GM23248 (cell line): Measurements from ENCODE around the gene LATS2. TPM values are rescaled to one million over a fixed set of nuclear protein-coding genes. Genes with fewer than 3 reads are reported as not detected.
A peak's percentile ranks its signal among the peaks of the same experiment; 100 is the strongest.

Experiments used
- DNase-seq: peaks from one replicate; pipeline ENCODE4 v3.0.0-alpha.2; 2015
- H2AFZ ChIP-seq: fragments of 200-600 bp; sonication (generic); 2 replicates; pipeline ENCODE4 v1.6.1; 2016; ENCODE audit warnings: antibody characterized with exemption
- H3F3A ChIP-seq: fragments of 200-600 bp; sonication (generic); 2 replicates; pipeline ENCODE4 v1.6.1; 2016; ENCODE audit warnings: mild to moderate bottlenecking, antibody characterized with exemption, mixed run types; ENCODE audit not compliant: insufficient read depth
- H3K27ac ChIP-seq: fragments of 200-600 bp; sonication (generic); 2 replicates; pipeline ENCODE4 v1.5.1; 2016; ENCODE audit warnings: mild to moderate bottlenecking
- H3K27me3 ChIP-seq: fragments of 200-600 bp; sonication (generic); replicated peaks from 2 replicates; pipeline ENCODE4 v1.6.1; 2016; ENCODE audit warnings: mild to moderate bottlenecking; ENCODE audit not compliant: insufficient read depth
- H3K36me3 ChIP-seq: fragments of 200-600 bp; sonication (generic); 2 replicates; pipeline ENCODE4 v1.6.1; 2016; ENCODE audit warnings: low read depth, mild to moderate bottlenecking
- H3K4me1 ChIP-seq: fragments of 200-600 bp; sonication (generic); 2 replicates; pipeline ENCODE4 v1.6.1; 2016; ENCODE audit warnings: mild to moderate bottlenecking; ENCODE audit not compliant: insufficient read depth
- H3K4me2 ChIP-seq: fragments of 200-600 bp; sonication (generic); one replicate; pipeline ENCODE4 v1.6.1; 2016; ENCODE audit warnings: mild to moderate bottlenecking; ENCODE audit not compliant: unreplicated experiment
- H3K4me3 ChIP-seq: fragments of 200-600 bp; sonication (generic); 2 replicates; pipeline ENCODE4 v1.5.1; 2016; ENCODE audit warnings: mild to moderate bottlenecking
- H3K79me2 ChIP-seq: fragments of 200-600 bp; sonication (generic); 2 replicates; pipeline ENCODE4 v1.6.1; 2016; ENCODE audit warnings: mild to moderate bottlenecking; ENCODE audit not compliant: insufficient read depth
- H3K9ac ChIP-seq: fragments of 200-600 bp; sonication (generic); 2 replicates; pipeline ENCODE4 v1.6.1; 2016; ENCODE audit warnings: mild to moderate bottlenecking
- H3K9me2 ChIP-seq: fragments of 200-600 bp; sonication (generic); 2 replicates; pipeline ENCODE4 v1.6.1; 2016; ENCODE audit warnings: mixed run types, mild to moderate bottlenecking, moderate library complexity; ENCODE audit not compliant: insufficient read depth
- H3K9me3 ChIP-seq: fragments of 200-600 bp; sonication (generic); one replicate; pipeline ENCODE4 v1.6.1; 2017; ENCODE audit warnings: low read depth
- H4K20me1 ChIP-seq: fragments of 200-600 bp; sonication (generic); 2 replicates; pipeline ENCODE4 v1.6.0; 2016; ENCODE audit not compliant: insufficient read depth
- EZH2 ChIP-seq: fragments of 200-600 bp; sonication (generic); IDR thresholded peaks from 2 replicates; pipeline ENCODE4 v1.6.1; 2018; ENCODE audit warnings: antibody characterized with exemption, mild to moderate bottlenecking; ENCODE audit not compliant: insufficient read depth, poor library complexity, severe bottlenecking
- EZH2phosphoT487 ChIP-seq: fragments of 200-600 bp; sonication (generic); IDR thresholded peaks from 2 replicates; pipeline ENCODE4 v1.6.1; 2018; ENCODE audit warnings: antibody characterized with exemption, moderate library complexity, mild to moderate bottlenecking, low read depth; ENCODE audit not compliant: insufficient read depth
- whole genome bisulfite sequencing, 2 experiments: methylation state at CpG; one replicate each; pipeline ENCODE4 v1.1.6; 2015 to 2017; ENCODE audit warnings: low lambda C conversion rate in 2 of 2, low coverage in 1 of 2; ENCODE audit errors: missing lambda C conversion rate in 2 of 2; 5-methylcytosine and 5-hydroxymethylcytosine counted together
- in situ Hi-C: fragments of 300-500 bp; cut with MboI; formaldehyde crosslinking; loops from 2 replicates; pipeline ENCODE4 v1.15.0; 2020
- polyA plus RNA-seq: library from polyadenylated mRNA; unstranded; fragments of >200 nt; fragmentation: Nextera tagmentation; extraction: Ambion mirVana; gene quantifications from 2 replicates; pipeline ENCODE4 v1.2.1, GENCODE V29; 2016
- total RNA-seq: library from RNA; depleted of rRNA; stranded (reverse); fragments of >200 nt; shearing (Covaris generic); gene quantifications from 2 replicates; pipeline ENCODE4 v1.2.3, GENCODE V29; 2014

LATS2 gene
- total and polyA plus RNA-seq, 2 experiments from 2014 or later: 11.8 to 23.0 TPM

GRCh38 chr13:21089830-21090229 lies 28.4 kb upstream of the LATS2 start:
- Histone ChIP-seq H3K27me3 (no peaks in the 10 kb centered on the region), H2AFZ (no peak overlapping the region), H3K9me3 (no peaks in the 10 kb centered on the region), H3K4me3 (no peak overlapping the region), H3K9me2 (no peaks in the 10 kb centered on the region), H3K9ac (no peak overlapping the region), H3K79me2 (no peaks in the 10 kb centered on the region), H3F3A (no peaks in the 10 kb centered on the region), H3K4me2 (no peak overlapping the region), H3K36me3 (no peaks in the 10 kb centered on the region), H4K20me1 (no peaks in the 10 kb centered on the region), H3K4me1 (no peaks in the 10 kb centered on the region), H3K27ac (no peak overlapping the region)
- 88 to 89% methylated on average over 3 of the region's 3 CpGs for WGBS, 2 experiments
- no peak for DNase-seq
- no peak for TF ChIP-seq EZH2phosphoT487
- TF ChIP-seq EZH2: no peak
- in situ Hi-C loops: no loop called here

- Histone ChIP-seq H3K4me2 (no peak overlapping the region), H3K4me1 (no peaks in the 10 kb centered on the region), H3K27me3 (no peaks in the 10 kb centered on the region), H2AFZ (no peak overlapping the region), H3K4me3 (no peak overlapping the region), H3K9me2 (no peaks in the 10 kb centered on the region), H3K9ac (no peak overlapping the region), H3K9me3 (no peaks in the 10 kb centered on the region), H3K79me2 (no peaks in the 10 kb centered on the region), H3F3A (no peaks in the 10 kb centered on the region), H4K20me1 (no peaks in the 10 kb centered on the region), H3K36me3 (no peaks in the 10 kb centered on the region), H3K27ac (no peak overlapping the region)
- 63 to 73% methylated on average over 1 of the region's 1 CpG for WGBS, 2 experiments
- no peak for DNase-seq
- in situ Hi-C loops: no loop called here
- TF ChIP-seq EZH2phosphoT487 (no peak), EZH2 (no peak)
These were observed 27.1 kb upstream of the LATS2 start for GRCh38 chr13:21088534-21088933.

- in situ Hi-C loops: no loop called here
- Histone ChIP-seq H3F3A (no peaks in the 10 kb centered on the region), H2AFZ (no peak overlapping the region), H3K4me1 (no peaks in the 10 kb centered on the region), H3K27me3 (no peaks in the 10 kb centered on the region), H3K4me3 (no peak overlapping the region), H3K36me3 (no peaks in the 10 kb centered on the region), H3K27ac (no peak overlapping the region), H3K79me2 (no peaks in the 10 kb centered on the region), H3K4me2 (no peak overlapping the region), H4K20me1 (no peaks in the 10 kb centered on the region), H3K9ac (no peak overlapping the region), H3K9me3 (no peaks in the 10 kb centered on the region), H3K9me2 (no peaks in the 10 kb centered on the region)
- TF ChIP-seq EZH2phosphoT487 (no peak), EZH2 (no peak)
- 87 to 91% methylated on average over 2 of the region's 2 CpGs for WGBS, 2 experiments
- DNase-seq: no peak
These were observed 25.5 kb upstream of the LATS2 start for GRCh38 chr13:21086929-21087328.

GRCh38 chr13:21081926-21082325 lies 20.5 kb upstream of the LATS2 start:
- no peak overlapping the region for H3K27ac ChIP-seq
- no peaks in the 10 kb centered on the region for H3K27me3 ChIP-seq
- peaks cover 27% of the 10 kb centered on the region for H3F3A ChIP-seq
- no peak for TF ChIP-seq EZH2phosphoT487
- TF ChIP-seq EZH2: no peak
- no peaks in the 10 kb centered on the region for H3K36me3 ChIP-seq
- H3K4me1 ChIP-seq: peaks cover 25% of the 10 kb centered on the region
- no peak overlapping the region for H3K9ac ChIP-seq
- no peak overlapping the region for H3K4me3 ChIP-seq
- H4K20me1 ChIP-seq: no peaks in the 10 kb centered on the region
- no peak overlapping the region for H2AFZ ChIP-seq
- no peaks in the 10 kb centered on the region for H3K79me2 ChIP-seq
- no peaks in the 10 kb centered on the region for H3K9me2 ChIP-seq
- H3K9me3 ChIP-seq: no peaks in the 10 kb centered on the region
- H3K4me2 ChIP-seq: no peak overlapping the region
- in situ Hi-C loops: no loop called here
- 90 to 93% methylated on average over 7 of the region's 7 CpGs for WGBS, 2 experiments
- no peak for DNase-seq

GRCh38 chr13:21080593-21080891 lies 19.2 kb upstream of the LATS2 start:
- TF ChIP-seq EZH2 (no peak), EZH2phosphoT487 (no peak)
- WGBS, 2 experiments: 90 to 91% methylated on average over 3 of the region's 3 CpGs

More at GRCh38 chr13:21080593-21080891, 19.2 kb upstream of the LATS2 start:
- peak overlapping the region; percentile 68 for H3K4me3 ChIP-seq
- peaks cover 25% of the 10 kb centered on the region for H3K4me1 ChIP-seq
- peaks cover 27% of the 10 kb centered on the region for H3F3A ChIP-seq
- H3K27ac ChIP-seq: peak overlapping the region; percentile 82
- in situ Hi-C loops: no loop called here
- no peaks in the 10 kb centered on the region for H4K20me1 ChIP-seq
- peak overlapping the region; percentile 68 for H3K4me2 ChIP-seq
- no peaks in the 10 kb centered on the region for H3K9me2 ChIP-seq
- H3K9ac ChIP-seq: peak overlapping the region; percentile 62
- H3K27me3 ChIP-seq: no peaks in the 10 kb centered on the region
- no peaks in the 10 kb centered on the region for H3K36me3 ChIP-seq
- no peak for DNase-seq
- no peaks in the 10 kb centered on the region for H3K9me3 ChIP-seq
- no peaks in the 10 kb centered on the region for H3K79me2 ChIP-seq
- H2AFZ ChIP-seq: peak overlapping the region; percentile 70
